Left cardiac atrium (tissue), 4 donors: Measurements from ENCODE around the gene PIAS1. TPM values are rescaled to one million over a fixed set of nuclear protein-coding genes. Genes with fewer than 3 reads are reported as not detected.
A peak's percentile ranks its signal among the peaks of the same experiment; 100 is the strongest.
"Not testable (repeated sequence)": the region's sequence is repeated elsewhere in the genome, so short reads cannot be mapped to it uniquely, and the experiment has no call there.

Experiments used
- ATAC-seq, 2 donors: fragments of 200-7000 bp; cut with Tn5 transposase; one replicate each; pipeline ENCODE4 v1.9.1; 2020; ENCODE audit warnings: mild to moderate bottlenecking in 2 of 2, moderate library complexity in 2 of 2
- DNase-seq: peaks from one replicate; pipeline ENCODE4 v3.0.0-alpha.2; 2020
- intact Hi-C, 2 donors: fragments of 100-400 bp; cut with DNase I; formaldehyde crosslinking; loops; one replicate each; pipeline versions ENCODE4 v1.14.1 to v1.15.1; 2022 to 2023
- total RNA-seq, 2 donors: library from RNA; stranded (reverse); fragmentation: NEBNext Ultra II Directional; extraction: Animal tissue kit (Norgen Biotek cat#: 25700); gene quantifications; one replicate each; pipeline ENCODE4 v1.2.1, GENCODE V29; 2021
- donor health status: DM: no; HTN: yes; CAD: no.
- donor health status: DM: no; HTN: yes; CAD: no; lungs with severe emphysema.
- donor health status: DM: yes; HTN: yes; CAD: no.
- donor health status: Dilated cardiomyopathy.

PIAS1 gene
- total RNA-seq, 2 donors from 2014 or later, result 27.1 to 31.7 TPM

DNA sequence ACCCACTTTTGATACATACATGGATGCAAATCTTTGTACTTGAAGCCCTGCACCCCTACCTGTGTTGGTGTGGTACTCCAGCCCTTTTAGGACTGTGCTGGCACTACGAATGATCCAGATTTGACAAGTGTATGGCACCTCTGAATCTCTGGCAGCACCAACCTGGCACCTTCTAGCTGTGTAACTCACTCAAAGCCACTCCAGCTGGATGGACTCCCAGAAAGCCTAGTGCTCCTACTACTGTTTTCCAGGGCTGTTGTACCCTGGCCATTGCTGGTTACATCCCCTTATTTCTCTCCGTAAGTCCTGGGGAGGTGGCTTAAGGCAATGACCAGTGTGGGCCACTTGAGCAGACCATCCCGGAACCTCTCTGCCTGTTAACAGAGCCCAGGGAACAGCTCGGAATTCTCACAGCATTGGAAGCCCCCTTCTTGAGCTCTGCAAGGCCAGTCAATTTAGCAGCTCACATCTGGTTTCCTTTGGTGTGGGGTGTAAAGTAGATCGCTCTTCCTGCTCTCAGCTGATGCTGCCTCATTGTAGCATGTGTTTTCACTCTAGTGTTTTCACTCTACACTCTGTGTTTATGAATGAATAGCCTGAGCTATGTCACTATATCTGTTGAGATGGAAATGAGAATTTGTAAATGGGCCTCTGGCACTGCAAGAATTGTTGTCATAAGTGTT, 138.8 kb downstream of the PIAS1 start:
- ATAC-seq, result peak; percentile 67 to 80
- no peak for DNase-seq
- intact Hi-C loops, result no loop called here

DNA sequence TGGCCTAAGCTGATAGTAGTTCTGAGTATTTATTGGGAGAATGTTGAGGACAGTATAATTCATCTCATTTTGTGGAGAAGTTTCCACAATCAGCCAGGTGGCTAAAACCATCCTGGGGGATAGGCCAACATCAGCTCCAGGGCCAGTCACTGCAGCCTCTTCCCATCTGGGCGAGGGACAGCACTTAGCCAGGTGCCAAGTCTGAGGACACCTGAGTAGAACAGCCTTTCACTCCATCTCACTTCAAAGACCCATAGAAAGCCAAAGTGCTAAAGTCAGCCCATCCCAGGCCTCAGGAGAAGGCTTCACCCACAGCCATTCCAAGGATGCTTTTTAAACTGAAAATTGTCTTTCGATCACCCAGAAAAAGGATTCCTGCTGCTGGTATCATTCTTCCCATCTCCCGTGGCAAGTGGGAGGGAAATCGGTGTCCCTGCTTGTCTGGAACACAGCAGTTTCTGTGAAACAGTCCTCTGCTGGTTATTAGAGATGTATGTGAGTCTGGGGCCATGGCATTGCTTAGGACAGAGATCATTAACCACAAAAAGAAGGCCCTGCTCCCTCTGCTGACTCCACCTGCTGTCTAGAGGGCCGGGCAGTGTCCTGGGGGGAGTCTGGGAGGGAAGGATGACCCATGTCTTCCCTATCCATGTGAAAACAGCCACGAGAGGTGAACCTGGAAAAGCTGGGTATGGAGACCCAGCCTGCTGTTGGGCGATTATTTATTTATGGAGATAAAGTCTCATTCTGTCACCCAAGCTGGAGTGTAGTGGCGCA, 141.4 kb downstream of the PIAS1 start:
- intact Hi-C loops, result no loop called here
- DNase-seq (no peak), ATAC-seq (no peak)

DNA sequence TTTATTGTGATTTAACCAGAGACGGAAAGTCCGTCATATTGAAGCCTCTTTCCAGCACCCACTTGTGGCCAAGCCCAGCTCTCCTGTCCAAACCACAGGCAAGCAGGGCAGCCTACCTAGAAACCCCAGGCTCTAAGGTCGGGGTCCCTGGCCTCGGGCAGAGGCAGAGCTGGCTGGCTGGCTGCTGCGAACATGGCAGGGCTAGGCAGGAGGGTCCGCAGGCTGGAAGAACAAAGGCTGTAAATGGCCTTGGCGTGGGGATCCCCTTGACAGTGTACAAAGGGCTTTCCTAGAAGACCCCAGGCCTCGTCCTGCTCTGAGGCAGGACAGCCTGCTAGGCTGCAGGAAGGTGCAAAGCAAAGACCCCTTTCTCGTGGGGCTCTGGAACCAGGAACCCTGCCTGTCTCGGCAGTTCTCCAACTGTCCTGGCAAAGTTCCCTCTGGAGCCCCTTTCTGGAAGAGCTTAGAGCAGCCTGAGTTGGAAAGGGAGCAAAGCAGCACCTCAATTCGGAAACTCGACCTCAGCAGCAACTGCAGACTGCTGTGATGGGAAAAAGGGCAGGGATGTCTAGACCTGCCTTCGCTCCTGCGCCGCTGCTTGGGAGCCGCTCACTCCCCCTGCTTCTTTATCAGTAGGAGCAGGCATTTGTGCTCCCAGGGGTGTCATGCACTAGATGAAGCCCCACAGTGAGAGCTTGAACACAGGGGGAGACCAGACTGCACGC, 142.5 kb downstream of the PIAS1 start:
- no peak for ATAC-seq
- no peak for DNase-seq
- intact Hi-C loops, result no loop called here

DNA sequence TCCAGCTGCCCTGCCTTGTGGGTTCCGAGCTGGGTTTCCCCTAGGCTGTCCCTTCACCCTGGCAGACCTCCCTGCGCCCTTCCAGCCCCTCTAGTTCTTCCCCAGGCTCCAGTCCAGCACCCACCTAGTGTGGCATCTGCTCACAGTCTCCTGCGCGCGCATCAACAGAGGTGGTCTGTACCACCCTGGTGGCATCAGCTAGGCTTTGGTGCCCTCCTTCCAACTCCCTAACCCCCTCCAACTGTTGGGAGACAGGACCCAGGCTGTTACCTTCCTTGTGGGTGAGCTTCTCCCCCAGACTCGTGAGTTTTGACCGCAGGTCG, 143.0 kb downstream of the PIAS1 start:
- ATAC-seq, result no peak
- no peak for DNase-seq
- intact Hi-C loops, result no loop called here

DNA sequence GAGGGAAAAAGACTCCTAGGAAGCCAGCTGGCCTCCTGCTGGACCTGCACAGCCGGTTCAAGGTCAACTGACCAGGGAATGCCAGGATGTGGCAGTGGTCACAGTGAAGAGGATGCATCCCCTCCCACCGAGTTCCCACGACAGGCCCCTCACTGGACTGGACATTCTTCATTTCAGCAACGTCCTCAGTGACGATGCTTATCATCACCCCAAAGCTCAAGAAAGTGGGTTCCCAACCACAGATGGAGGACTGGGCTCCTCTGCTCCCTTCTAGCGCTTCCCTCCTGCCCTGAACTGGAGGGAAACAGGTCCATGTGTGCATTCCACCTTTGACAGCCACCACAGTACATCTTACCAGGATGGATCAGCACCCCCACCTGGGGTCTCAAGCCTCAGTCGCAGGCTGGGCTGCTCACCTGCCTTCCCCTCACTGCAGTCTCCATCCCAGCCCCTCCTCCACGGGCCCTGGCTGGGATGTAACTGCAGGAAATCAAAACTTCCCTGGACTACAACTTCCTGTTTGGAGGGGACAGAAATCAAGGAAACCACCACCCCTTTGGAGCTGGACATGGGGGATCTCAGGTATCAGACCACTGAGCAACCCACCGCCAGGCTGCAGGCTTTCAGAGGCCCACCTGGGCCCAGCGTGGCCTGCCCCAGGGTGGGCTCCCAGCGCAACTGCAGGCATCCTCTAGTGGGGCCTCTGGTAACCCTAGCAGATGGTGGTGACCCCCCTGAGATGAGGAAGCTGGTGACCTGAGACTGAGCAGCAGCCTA, 143.7 kb downstream of the PIAS1 start:
- peak in 1 of 2 donors; percentile 25 for ATAC-seq
- intact Hi-C loops, result no loop called here
- DNase-seq, result no peak

DNA sequence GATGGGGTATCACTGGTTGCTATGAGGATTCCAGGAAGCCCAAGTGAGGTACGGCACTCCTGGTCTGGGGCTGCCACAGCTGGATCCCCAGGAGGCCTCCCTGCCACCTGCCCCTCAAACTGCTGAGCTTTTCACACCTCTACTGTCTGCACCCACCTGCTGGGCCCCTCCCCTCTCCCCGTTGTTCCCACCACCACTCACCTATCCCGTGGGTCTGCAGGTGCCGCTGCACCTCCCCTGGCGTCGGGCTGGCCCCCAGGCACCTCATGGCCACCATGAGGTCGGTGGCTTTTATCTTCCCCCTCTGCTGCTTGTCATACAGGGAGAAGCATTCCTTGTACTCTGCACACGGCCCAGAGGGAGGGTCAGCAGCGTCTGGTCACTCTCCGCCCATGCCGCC, 145.2 kb downstream of the PIAS1 start:
- DNase-seq, result no peak
- intact Hi-C loops, result no loop called here
- no peak for ATAC-seq

DNA sequence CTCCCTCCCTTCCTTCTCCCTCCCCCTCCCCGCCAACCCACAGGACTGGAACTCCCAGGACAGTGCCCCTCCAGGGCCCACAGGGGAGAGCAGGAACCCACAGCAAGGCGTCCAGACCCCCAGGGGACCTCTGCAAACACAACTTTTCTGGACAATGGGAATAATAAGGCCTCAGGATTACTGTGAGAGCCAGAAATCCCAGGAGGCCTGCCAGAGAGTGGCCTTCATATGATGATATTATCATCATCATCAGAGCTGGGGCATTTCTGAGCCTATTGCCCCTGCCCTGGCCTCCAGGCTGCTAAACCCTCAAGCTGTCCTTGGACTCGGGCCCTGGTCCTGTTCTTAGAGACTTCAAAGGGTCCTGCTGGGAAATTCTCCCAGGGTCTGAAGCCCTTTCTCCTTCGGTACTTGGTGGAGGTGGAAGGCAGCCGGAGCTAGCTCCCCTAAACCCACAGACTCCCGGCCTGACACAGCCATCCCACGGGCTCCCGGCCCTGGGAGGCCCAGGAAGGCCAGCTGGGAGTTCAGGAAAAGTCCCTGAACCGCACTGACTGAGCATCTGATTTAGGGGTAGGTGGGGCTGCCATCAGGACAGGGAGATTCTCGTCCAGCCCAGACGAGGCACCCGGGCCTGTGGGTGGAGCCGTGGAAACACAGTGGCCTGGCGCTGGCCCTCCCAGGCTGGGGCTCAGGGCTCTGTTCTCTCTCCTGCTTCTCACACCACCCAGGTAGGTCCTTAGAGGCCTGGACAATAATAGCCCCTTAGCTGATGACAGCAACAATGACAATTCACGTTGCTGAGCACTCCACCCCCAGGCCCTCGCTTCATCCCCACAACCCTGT, 146.1 kb downstream of the PIAS1 start:
- intact Hi-C loops, result no loop called here
- ATAC-seq (peak in 1 of 2 donors; percentile 9), DNase-seq (no peak)

DNA sequence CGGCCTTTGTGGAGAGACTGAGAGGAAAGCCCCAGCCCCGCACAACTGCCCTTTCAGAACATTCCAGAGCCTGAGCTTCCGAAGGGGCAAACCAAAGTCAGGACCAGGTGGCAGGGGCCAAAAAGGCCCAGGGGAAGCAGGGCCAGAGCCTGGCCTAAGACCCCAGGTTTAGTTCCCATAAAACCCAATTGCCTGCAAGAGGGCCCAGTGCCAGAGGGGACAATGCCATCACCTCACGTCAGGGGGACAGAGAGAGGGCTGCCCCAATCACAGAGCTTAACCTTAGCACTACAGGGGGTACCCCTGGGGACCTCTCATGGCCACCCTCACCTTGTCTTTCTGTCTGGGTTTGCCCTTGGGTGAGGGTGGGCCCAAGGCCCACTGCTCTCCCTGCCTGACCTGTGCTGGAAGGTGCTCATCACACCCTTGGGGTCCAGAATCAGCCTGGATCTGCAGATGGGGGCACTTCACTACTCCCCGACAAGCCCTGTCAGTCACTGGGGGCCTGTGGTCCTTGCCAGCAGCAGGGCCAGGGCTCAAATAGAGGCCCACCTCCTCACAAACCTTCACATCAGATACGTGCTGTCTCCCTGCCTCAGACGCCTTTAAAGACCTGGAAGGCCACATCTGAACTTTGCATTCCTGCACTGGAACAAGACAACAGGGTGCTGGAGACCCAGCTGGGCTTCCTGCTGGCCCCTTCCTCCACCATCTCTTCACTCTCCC, 147.2 kb downstream of the PIAS1 start:
- intact Hi-C loops, result no loop called here
- no peak for DNase-seq
- no peak for ATAC-seq

DNA sequence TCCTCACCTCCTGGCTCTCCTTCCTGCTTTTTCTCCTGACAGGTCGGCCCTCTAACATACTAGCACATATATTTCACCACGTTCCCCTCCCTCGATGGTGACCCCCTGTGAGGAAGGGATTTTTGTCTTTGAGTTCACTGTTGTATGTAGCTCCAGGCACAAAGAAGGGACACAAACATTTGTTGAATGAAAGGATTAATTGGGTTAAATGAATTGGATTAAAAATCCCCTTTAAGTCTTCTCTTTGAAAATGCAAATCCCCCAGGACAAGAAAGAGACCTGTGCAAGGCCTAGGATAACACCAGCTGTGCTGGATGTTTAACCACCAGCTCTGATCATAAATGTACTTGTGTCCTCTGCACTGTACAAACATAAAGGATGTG, 147.8 kb downstream of the PIAS1 start:
- ATAC-seq (no peak), DNase-seq (no peak)
- intact Hi-C loops, result no loop called here

DNA sequence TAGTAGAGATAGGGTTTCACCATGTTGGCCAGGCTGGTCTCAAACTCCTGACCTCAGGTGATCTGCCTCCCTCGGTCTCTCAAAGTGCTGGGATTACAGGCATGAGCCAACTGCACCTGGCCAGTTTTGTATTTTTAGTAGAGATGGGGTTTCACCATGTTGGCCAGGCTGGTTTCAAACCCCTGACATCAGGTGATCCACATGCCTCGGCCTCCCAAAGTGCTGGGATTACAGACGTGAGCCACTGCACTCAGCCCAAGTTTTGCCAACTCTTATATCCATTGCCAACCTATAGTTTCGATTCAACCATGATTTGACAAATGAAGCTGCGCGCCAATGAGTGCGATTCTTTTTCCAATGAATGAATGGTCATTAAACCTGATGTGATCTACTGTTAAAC, 148.9 kb downstream of the PIAS1 start:
- ATAC-seq, intact Hi-C loops: not testable (repeated sequence)
- peak; percentile 2 for DNase-seq

DNA sequence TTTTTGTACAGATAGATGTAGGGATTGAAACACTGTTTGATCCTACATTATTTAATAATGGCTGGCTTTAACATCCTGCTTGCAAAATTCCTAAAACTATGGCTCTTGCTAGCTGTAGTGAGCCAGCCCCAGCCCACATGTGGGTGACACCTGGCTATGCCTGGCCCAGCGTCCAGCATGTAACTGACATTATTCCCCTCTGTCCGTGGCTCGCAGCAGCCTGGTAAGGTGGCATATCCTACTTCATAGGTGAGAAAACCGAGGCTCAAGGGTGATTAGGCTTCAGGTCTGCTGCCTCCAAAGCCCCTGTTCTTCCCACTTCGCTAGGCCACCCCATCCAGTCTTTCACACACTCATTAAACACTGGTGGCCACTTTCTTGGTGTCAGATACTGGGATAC, 149.4 kb downstream of the PIAS1 start:
- intact Hi-C loops, result no loop called here
- ATAC-seq (no peak), DNase-seq (peak; percentile 10)

DNA sequence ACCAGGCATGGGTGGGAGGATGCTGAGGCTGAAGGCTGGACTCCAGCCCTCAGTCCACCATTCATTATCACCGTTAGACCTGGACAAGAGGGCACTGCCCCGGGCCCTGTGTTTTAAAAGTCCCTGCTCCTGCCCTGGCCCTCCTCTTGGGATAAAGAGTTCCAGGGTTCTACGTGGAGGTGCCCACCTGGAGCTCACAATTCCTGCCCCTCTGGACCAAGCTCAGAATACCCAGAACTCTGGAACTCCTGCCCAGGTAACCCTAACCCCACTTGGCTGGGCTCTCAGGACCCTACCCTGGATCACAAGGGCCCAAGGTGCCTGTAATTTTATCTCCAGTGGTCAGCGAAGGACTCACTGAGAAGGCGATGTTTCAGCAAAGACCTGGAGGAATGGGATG, 149.8 kb downstream of the PIAS1 start:
- no peak for ATAC-seq
- intact Hi-C loops, result no loop called here

DNA sequence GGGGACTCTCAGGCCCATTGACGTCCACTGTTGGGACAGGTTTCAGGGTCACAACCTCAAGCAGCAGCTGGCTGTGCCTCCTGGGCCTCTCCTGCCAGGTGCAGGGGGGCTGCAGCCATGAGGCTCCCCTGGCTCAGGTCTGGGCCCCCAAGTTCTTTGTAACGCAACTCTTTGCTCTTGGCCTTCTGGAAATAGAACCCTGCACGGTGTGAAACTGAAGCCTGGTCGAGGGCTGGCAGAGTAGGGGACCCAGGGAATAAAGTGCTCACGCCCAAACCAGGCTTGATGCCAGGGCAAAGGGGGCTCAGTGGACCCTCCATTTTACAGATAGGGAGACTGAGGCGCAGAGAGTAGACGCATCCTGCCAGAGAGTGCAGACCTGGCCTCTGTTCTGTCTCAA, 150.2 kb downstream of the PIAS1 start:
- ATAC-seq (no peak), DNase-seq (peak; percentile 5)
- intact Hi-C loops, result no loop called here

More for the DNA sequence above, 149.8 kb downstream of the PIAS1 start:
- DNase-seq, result peak; percentile 8

DNA sequence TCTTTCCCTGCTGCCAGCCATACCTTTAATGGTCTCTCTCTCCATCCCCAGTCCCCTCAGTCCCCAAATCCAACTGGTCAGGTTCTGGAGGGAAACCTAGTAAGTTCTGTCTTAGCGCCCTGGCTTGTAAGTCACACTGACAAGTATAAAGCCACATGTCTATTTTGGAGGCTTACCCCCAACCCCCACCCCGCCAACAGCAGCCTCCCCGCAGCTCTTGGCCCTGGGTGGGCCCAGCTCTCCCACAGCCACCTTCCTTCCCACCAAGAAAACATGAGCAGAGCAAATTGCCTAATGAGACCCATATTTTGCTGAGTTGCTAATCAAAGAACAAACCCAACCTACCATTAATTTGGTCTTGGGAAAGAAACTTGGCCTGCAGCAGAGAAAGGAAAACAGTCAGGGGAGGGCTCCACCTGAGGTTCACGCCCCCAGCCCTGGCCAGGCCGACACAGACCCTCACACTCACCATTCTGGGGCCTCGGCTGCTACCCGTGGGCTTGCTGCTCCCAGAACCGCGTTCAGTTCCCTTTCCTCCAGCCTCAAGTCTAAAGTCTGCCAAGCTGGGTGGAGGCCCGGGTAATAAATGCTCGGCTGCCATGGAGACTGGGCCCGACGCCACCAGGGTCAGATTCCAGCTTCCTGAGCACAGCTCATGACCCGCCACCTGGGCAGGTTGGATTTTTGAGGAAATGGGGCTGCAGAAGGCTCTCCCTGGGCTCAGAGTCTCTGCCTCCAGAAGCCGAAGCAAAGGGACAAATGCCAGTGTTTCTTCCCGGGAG, 150.9 kb downstream of the PIAS1 start, which contains the start of gene CALML4:
TSS of gene CALML4 (minus strand) at position 557 of the 782 bp plus-strand sequence. CDS start at position 472, 85 bp downstream.
- peak; percentile 77 for DNase-seq

DNA sequence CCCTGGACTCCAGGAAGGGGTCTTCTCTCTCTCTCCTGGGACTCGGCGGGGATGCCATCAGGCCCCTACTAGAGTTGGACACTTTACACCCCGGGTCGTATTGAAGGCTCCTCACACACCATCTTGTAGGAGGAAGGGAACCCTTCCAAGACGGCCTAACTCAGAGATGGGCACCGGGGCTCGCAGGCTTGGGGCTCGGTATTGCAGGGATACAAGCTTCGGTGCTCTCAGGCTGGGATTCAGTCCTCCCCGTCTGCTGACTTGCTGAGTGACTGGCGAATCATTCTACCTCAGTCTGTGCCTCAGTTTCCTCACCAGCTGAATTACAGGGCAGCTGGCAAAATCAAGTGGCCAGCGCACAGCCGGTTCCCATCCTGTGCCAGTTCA, 151.4 kb downstream of the PIAS1 start:
- DNase-seq (peak; percentile 10), ATAC-seq (no peak)
- intact Hi-C loops, result no loop called here

More for the DNA sequence above, 150.9 kb downstream of the PIAS1 start, which contains the start of gene CALML4:
- intact Hi-C loops, result no loop called here
- peak; percentile 66 to 68 for ATAC-seq

DNA sequence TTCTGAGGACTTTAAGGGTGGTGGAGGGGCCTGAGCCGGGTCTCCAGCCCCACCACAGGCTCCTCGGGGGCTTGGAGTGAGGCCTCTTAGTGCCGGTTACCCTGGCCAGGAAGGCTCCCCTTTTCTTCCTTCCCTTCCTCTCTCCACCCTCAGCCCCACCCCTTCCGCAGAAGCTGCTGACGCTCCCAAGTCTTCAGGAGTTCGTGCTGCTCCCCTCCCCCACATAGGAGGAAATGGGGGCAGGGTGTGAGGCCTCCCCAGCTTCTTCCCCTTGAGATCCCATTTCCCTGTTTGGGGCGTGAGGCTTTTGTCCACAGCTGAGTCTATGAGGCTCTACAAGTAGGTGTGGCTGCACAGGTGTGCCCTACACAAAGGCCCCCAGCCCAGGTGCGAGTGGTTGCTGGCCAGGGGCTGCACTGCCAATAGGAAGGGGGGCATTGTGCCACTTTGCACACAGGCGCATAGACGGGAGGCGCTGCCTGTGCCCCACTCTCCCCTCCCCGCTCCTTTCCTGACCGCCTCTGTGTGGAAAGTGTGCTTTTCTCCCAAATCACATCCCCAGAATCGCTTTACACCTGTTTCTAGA, 151.9 kb downstream of the PIAS1 start:
- intact Hi-C loops, result no loop called here
- ATAC-seq, result peak; percentile 39 to 70
- DNase-seq, result peak; percentile 69

DNA sequence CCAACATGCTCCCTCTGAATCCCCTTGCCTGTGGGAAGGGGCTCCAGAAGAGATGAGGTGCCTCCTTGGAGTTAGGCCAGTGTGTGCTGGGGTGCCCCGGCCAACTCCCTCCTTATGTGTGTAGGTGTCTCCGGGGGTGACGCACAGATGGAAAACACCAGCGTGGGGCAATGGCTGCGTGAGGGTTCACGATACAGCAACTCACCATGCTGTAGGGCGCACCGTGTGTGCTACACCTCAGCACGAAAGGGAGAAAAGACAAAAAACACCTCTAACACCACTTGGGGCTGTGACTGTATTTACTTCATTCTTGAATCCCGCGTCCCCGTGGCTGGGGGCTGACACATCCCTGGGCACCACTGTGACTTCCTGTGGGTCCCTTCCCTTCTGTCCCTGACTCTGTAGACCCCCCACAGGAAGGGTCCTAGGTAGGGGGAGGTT, 152.6 kb downstream of the PIAS1 start:
- intact Hi-C loops, result no loop called here
- peak; percentile 14 for DNase-seq
- no peak for ATAC-seq
